Breast epithelium (tissue), 3 donors: ENCODE measurements around the gene FER.
"Not testable (repeated sequence)": the region's sequence is repeated elsewhere in the genome, so short reads cannot be mapped to it uniquely, and the experiment has no call there.

Source experiments
- CTCF ChIP-seq, 3 donors: fragments of 450-650 bp; IDR thresholded peaks; one replicate each; pipeline ENCODE4 v1.5.1; 2016 to 2017; ENCODE audit warnings: antibody characterized with exemption in 3 of 3, mild to moderate bottlenecking in 3 of 3, moderate library complexity in 3 of 3
- POLR2A ChIP-seq: fragments of 450-650 bp; IDR thresholded peaks from one replicate; pipeline ENCODE4 v1.6.1; 2016; ENCODE audit warnings: antibody characterized with exemption, mild to moderate bottlenecking, moderate library complexity
- POLR2AphosphoS5 ChIP-seq, 3 donors: sonication (generic); formaldehyde crosslinking; IDR thresholded peaks; one replicate each; pipeline ENCODE4 v1.6.1; 2017; ENCODE audit warnings: antibody characterized with exemption in 3 of 3

GRCh38 chr5:108851129-108851528 is 103.4 kb downstream of the FER start:
- TF ChIP-seq POLR2A; CTCF (IDR thresholded peaks at IDR 0.05); POLR2AphosphoS5 (IDR thresholded peaks at IDR 0.05): not testable (repeated sequence)
